ENCODE results near the gene EFHC1.
A peak's percentile ranks its signal among the peaks of the same experiment; 100 is the strongest.

The EFHC1 gene

DNA sequence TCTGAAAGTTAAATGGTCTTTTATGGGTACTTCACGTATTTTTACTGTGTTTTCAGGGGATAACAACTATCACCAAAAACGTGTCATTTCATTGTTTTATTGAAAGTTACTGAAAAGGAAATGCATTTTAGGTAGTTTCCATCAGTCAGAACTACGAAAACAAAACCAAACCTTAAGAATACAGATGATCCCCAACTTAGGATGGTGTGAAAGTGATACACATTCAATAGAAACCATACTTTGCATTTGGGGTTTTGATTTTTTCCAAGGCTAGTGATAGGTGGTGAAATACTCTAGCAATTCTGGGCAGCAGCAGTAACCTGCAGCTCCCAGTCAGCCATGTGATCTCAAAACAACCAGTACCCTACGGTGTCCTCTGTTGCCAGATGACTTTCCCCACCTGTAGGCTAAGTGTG is 25.9 kb upstream of the EFHC1 start:
- Histone ChIP-seq H3K4me3 (ENCODE audit: severe bottlenecking) (no peak overlapping the region), H3K27me3 (ENCODE audit: insufficient read depth, poor library complexity, severe bottlenecking) (no peaks in the 10 kb centered on the region), H3K9me3 (ENCODE audit: severe bottlenecking) (no peaks in the 10 kb centered on the region), H3K4me1 (ENCODE audit: insufficient read depth, poor library complexity, severe bottlenecking) (peaks cover 25% of the 10 kb centered on the region), H3K36me3 (ENCODE audit: low read depth) (no peaks in the 10 kb centered on the region), H3K27ac (ENCODE audit: poor library complexity, severe bottlenecking) (no peak overlapping the region)
- TF ChIP-seq, protein P1, sequence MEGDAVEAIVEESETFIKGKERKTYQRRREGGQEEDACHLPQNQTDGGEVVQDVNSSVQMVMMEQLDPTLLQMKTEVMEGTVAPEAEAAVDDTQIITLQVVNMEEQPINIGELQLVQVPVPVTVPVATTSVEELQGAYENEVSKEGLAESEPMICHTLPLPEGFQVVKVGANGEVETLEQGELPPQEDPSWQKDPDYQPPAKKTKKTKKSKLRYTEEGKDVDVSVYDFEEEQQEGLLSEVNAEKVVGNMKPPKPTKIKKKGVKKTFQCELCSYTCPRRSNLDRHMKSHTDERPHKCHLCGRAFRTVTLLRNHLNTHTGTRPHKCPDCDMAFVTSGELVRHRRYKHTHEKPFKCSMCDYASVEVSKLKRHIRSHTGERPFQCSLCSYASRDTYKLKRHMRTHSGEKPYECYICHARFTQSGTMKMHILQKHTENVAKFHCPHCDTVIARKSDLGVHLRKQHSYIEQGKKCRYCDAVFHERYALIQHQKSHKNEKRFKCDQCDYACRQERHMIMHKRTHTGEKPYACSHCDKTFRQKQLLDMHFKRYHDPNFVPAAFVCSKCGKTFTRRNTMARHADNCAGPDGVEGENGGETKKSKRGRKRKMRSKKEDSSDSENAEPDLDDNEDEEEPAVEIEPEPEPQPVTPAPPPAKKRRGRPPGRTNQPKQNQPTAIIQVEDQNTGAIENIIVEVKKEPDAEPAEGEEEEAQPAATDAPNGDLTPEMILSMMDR (IDR thresholded peaks at IDR 0.05; ENCODE audit: poor library complexity, severe bottlenecking) = no peak
- DNase-seq (ENCODE audit: low spot score) (no peak), ATAC-seq (ENCODE audit: low read depth) (no peak)

DNA sequence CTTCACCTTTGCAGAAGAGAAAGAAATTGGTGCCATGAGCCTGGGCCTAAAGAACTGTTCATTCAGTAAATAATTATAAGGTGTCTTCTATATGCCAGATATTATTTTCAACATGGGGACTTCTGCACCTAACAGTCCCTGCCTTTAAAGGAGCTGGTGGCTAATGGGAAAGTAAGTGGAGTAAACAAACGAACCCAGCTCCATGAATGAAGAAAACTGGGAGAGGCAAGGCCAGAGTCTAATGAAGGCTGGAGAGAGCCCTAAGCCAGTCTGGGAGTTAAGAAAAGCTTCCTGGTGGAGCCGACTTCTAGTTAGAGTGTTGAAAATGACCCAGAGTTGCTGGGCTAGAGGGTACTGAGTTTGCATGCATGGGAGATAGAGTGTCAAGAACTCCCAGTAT is 24.2 kb upstream of the EFHC1 start:
- TF ChIP-seq, protein P1 (IDR thresholded peaks at IDR 0.05; ENCODE audit: poor library complexity, severe bottlenecking) = no peak
- Histone ChIP-seq H3K36me3 (ENCODE audit: low read depth) (no peaks in the 10 kb centered on the region), H3K27me3 (ENCODE audit: insufficient read depth, poor library complexity, severe bottlenecking) (no peaks in the 10 kb centered on the region), H3K27ac (ENCODE audit: poor library complexity, severe bottlenecking) (no peak overlapping the region), H3K4me3 (ENCODE audit: severe bottlenecking) (no peak overlapping the region), H3K9me3 (ENCODE audit: severe bottlenecking) (no peaks in the 10 kb centered on the region), H3K4me1 (ENCODE audit: insufficient read depth, poor library complexity, severe bottlenecking) (peaks cover 8% of the 10 kb centered on the region)
- no peak for DNase-seq (ENCODE audit: low spot score)
- ATAC-seq (ENCODE audit: low read depth) = no peak

DNA sequence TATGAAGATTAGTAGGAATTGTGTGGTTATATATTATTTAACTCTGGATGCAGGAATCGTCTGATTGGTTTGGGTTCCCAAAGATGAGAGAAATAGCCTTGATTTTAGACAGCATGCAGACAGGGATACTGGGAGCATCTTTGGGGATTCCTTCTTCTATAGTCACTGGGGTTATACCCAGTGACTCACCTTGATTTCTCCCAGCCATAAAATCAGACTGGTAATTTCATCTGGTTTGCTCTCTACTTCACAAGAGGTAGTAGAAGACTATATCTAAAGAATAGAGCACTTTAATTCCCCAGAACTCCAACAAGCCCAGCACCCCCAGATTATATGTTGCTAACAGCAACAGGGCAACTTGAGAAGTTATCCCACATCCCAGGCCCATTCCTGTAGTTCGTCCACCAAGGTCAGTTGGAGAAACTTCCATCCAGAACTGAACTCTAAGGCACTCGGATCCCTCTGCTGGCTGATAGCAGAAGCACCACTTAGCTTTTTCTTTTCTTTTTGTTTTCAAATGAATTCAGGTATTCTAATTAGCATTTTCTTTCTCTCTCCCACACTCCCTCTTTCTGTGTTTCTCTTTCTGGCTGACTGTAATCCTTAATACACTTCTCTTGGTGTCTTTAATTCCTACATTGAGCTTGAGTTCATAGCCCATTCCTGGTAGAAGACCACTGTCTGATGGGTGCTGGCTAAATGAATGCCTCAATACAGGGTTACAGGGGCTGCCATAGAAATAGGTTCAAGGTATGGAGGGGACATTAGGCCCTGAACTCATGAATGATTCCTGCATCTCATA is 20.4 kb upstream of the EFHC1 start:
- no peaks in the 10 kb centered on the region for H3K27me3 ChIP-seq (ENCODE audit: insufficient read depth, poor library complexity, severe bottlenecking)
- no peaks in the 10 kb centered on the region for H3K4me1 ChIP-seq (ENCODE audit: insufficient read depth, poor library complexity, severe bottlenecking)
- ATAC-seq (ENCODE audit: low read depth) = peak; percentile 88
- H3K36me3 ChIP-seq (ENCODE audit: low read depth) = no peaks in the 10 kb centered on the region
- no peak for DNase-seq (ENCODE audit: low spot score)
- no peak overlapping the region for H3K4me3 ChIP-seq (ENCODE audit: severe bottlenecking)
- no peaks in the 10 kb centered on the region for H3K9me3 ChIP-seq (ENCODE audit: severe bottlenecking)
- TF ChIP-seq, protein P1 (IDR thresholded peaks at IDR 0.05; ENCODE audit: poor library complexity, severe bottlenecking) = peak; percentile 93
- H3K27ac ChIP-seq (ENCODE audit: poor library complexity, severe bottlenecking) = no peak overlapping the region

DNA sequence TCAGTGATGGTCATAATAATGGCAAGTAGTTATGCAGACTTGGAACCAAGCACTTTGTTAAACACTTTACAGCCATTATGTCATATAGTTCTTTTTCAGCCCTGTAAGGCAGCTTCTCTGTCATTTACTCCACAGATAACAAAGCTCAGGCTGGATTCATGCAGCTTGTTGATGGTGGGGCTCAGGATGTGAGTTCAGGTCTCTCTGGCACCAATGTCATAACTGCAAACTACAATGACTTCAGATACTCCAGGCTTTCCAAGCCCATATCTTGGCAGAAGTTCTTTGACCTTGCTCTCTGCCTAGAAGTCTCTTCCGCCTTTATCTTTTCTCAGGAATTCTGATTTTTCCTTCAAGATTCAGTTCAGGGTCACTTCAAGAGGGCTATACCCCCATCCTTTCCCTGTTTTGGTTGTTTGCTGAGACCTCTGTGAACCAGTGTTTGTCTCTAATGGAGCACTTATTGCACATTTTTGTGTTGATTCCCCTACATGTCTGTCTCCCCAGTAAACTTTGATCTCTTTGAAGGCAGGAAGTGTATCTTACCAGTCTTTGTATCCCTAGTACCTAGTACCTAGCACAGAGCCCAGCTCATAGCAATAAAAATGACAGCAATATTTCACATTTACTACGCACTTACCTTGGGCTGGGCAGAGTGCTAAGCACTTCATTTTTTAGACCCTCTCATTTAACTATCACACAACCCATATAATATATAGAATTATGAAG is 19.7 kb upstream of the EFHC1 start:
- Histone ChIP-seq H3K4me3 (ENCODE audit: severe bottlenecking) (no peak overlapping the region), H3K4me1 (ENCODE audit: insufficient read depth, poor library complexity, severe bottlenecking) (no peaks in the 10 kb centered on the region), H3K36me3 (ENCODE audit: low read depth) (no peaks in the 10 kb centered on the region), H3K9me3 (ENCODE audit: severe bottlenecking) (no peaks in the 10 kb centered on the region), H3K27me3 (ENCODE audit: insufficient read depth, poor library complexity, severe bottlenecking) (no peaks in the 10 kb centered on the region), H3K27ac (ENCODE audit: poor library complexity, severe bottlenecking) (no peak overlapping the region)
- TF ChIP-seq, protein P1 (IDR thresholded peaks at IDR 0.05; ENCODE audit: poor library complexity, severe bottlenecking) = no peak
- DNase-seq (ENCODE audit: low spot score) (no peak), ATAC-seq (ENCODE audit: low read depth) (no peak)

All from RWPE2 (cell line).